Stimulated activated CD4-positive, alpha-beta T cell treated with anti-CD3 and anti-CD28 coated beads, Interleukin-4, amount 100 ng/mL, for 4 hours (primary cell): Measurements from ENCODE around the gene CCDC33.
A peak's percentile ranks its signal among the peaks of the same experiment; 100 is the strongest.

Experiments
- DNase-seq, 2 experiments: peaks; one replicate each; pipeline ENCODE4 v3.0.0-alpha.2; 2020

Gene CCDC33

GRCh38 chr15:74290645-74291044, 54.5 kb downstream of the CCDC33 start:
- no peak for DNase-seq

- DNase-seq = peak; percentile 15 to 61
Measured at GRCh38 chr15:74291101-74292071, 55.3 kb downstream of the CCDC33 start.

DNA sequence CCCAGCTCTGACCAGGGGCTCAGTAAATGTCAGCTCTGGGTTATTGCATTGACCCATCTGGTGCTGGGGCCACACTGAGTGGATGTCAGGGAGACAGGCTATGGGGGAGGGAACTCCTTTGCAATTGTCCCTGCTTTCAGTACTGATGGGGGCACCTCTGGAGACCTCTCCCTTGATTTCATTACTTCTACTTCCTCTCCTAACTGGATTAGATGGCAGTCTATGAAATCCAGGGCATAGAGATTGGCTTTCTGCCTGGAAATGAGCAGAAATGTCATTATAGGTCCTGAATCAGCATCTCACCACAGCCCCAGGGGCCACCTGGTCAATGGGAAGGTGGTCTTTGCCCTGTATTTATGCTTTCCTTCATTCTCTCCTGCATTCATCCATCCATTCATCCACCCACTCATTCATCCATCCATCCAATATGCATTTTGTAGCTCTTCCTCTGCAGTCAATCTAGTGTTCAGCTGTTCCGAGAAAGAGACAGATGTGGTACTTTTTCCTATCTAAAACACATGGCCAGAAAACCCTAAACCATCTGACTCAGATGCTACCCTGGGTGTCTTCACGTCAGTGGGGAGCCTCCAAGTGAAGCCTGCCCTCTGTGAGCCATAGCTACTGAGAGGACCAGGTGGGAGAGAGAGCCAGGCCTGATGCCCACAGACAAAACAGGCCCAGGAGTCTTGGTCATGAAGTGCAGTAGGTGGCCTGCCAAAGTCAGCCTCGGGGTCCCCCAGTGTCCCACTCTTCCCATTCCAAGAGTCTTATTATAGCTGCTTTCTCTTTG, 57.1 kb downstream of the CCDC33 start:
- DNase-seq = no peak

DNA sequence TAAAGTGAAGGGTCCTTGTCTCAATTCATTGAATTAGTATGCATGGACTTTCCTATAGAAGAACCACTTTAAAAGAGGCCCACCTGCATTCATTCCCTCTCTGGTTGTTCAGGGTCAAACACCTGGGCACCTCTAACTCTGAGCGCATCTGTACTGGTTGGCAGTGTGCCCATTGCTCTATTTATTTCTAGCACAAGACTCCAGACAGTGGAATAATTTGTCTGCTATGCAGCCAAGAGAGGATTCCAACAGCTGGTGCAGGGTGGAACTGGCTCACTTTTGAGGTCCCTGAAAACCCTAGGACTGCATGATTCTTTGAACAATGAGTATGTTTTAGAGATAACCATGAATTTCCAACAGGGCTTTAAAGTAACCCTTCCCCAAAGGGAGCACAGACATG, 57.9 kb downstream of the CCDC33 start:
- no peak for DNase-seq

DNA sequence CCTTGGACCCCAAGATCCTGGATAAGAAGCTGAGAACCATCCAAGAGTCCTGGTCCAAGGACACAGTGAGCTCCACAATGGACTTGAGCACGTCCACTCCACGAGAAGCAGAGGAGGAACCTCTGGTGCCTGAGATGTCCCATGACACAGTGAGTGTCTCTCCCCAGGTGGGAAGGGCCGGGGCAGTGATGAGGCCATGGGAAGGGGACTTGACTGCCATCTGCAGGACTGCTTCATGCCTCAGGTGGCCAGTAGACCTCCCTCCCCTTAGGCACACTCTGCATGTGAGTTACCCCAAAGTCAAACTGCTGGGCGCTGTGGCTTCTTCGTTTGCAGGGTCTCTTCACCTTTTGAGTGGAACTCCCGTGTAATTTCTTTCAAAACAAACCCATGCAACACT, 59.7 kb downstream of the CCDC33 start:
- no peak for DNase-seq

GRCh38 chr15:74297887-74298286, 61.8 kb downstream of the CCDC33 start:
- DNase-seq = no peak

DNA sequence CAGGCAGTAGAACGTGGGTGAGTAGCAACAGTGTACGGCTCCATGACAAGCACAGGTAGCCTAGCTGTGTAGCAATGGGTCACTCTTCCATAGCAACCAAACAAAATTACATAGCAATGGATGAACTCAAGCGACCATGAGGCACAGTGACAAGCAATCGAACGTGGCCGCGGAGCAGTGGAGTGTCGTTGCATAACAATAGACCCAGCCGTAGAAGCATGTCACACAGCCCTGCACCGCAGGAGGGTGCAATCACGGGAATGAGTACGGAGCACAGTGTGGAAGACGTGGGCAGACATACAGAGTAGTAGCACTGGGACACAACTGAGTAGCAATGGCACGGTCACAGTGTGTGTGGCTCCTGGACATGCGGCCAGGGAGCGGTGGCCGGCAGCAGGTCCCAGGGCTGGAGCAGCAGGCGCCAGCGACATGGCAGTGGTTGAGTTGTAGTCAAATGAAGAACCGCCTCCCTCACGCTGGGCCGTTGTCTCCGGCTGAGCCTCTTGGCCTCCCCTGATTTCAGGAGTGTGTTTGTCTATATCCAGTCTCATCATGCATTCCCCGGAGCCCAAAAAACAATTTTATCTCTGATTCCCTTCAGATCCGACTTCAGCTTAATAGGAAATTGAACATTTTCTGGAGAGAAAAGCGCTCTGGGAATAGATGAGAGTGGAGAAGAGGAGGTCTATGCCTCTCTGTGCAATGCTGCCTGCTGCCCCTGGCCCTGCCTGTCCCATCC, 64.1 kb downstream of the CCDC33 start:
- no peak for DNase-seq

GRCh38 chr15:74301583-74302361, 65.6 kb downstream of the CCDC33 start:
- DNase-seq = no peak

DNA sequence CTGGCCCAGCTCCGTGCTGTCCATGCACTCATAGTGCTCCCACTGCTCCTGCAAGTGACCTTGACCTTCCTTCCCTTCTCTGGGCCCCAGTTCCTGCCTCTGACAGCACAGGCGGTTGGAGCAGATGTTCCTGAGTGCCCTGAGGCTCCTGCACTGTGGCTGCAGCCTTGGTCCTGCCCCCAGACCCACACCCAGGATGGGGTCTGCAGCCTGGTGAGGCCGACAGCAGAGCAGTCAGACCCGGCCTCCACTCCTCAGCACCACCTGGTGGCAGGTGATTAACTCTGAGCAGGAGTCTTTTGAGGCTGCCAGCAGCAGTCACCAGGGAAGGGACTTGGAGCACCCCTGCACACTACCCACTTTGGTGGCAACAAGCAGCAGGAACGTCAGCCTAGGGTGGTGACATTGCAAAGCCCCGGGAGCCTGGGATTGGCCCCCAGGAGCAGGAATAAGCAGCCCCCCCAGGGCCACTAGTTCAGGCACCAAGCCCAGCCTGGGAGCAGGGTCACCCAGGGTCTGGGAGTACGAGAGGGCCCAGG, 66.8 kb downstream of the CCDC33 start:
- peak in 1 of 2 experiments; percentile 33 for DNase-seq

- no peak for DNase-seq
Measured at GRCh38 chr15:74303741-74304309, 67.7 kb downstream of the CCDC33 start.

- no peak for DNase-seq
Measured at GRCh38 chr15:74304431-74304830, 68.3 kb downstream of the CCDC33 start.

DNA sequence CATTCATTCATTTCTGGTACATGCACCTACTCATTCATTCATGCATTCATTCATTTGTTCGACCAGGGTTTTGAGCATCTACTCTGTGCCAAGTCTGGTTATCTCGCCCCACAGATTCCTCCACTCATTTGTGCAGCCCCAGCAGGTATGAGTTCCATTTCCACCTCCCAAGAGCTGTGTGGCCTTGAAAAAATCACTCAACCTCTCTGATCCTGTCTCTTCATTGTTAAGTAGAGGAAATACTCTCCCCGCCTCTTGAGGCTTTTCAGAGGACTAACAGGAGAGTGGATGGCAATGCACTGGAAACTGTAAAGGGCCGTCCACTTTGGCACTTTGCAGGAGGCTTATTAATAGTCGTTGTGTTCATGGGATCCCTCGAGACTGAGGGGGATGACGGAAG, 69.6 kb downstream of the CCDC33 start:
- no peak for DNase-seq

GRCh38 chr15:74306781-74307217, 70.7 kb downstream of the CCDC33 start:
- no peak for DNase-seq

DNA sequence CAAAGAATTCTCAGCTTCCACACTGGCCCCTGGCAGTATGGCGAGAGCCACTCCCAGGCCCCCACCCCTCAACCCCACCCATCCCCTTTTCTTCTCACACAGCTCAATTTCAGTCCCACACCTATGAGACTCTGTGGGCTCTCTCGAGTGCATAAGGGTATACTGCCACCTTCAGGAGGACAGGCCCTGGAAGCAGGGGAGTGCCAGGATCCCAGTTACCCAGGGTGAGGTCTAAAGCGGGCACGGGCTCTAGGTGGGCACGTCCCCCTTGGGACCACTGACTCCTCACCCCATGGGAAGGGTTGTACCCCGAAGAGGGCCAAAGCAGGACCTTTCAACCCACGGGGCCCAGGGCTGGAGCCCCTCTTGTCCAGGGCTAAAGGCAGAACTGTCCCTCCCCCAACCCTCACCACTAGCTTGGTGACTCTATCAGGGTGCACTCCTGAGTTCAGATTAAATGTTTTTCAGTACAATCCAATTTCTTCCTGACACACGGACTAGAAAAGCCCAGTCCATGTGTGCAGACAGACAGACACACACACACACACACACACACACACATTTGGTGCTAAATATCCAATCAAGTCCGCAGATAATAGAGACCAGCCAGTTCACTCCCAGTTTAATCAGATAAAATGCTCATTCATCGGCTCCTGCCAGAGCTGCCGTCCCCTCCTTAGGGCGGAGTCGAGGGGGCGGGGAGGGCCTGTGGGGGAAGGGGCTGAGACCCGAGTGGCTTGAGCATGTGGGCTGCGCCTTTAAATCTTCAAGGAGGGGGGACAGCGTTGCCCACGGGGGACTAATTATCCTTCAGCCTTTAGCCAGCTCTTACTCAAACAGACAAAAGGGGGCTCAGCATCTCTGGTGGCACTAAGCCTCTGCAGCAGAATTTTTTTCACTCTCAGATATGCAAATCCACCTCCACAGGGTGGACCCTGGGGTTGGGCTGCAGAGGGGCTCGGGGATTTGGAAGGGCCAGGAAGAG, 72.0 kb downstream of the CCDC33 start:
- no peak for DNase-seq

DNA sequence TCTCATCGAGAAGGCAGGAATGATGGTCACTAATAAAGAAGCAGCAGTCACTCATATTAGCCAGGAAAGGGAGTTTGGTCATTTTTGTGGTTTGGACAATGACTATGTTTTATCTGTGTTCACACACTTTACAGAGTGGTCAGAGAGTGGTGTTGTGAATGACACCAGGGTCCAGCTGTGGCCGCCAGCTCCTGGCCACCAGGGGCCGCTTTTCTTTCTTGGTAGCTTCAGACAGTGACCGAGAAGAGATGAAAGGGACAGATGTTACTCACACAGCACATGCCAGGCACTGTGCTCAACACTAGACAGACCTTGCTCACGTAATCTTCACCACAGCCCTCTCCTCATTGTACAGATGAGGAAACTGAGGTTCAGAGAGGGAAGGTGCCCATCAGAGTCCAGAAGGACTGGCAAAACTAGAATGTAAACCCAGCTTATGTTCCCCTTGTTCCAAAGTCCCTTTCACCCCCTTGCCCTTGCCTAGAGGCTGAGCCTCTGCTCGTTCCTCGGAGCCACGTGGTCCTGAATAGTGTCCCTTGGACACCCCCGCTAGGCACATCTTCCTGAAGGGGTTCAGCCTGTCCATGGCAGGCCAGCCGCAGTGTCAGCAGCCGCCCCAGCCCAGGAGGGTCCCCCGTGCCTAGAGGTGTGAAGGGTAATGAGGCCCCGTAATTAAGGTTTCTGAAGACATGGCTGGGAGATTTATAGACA, 75.8 kb downstream of the CCDC33 start:
- DNase-seq = no peak

DNA sequence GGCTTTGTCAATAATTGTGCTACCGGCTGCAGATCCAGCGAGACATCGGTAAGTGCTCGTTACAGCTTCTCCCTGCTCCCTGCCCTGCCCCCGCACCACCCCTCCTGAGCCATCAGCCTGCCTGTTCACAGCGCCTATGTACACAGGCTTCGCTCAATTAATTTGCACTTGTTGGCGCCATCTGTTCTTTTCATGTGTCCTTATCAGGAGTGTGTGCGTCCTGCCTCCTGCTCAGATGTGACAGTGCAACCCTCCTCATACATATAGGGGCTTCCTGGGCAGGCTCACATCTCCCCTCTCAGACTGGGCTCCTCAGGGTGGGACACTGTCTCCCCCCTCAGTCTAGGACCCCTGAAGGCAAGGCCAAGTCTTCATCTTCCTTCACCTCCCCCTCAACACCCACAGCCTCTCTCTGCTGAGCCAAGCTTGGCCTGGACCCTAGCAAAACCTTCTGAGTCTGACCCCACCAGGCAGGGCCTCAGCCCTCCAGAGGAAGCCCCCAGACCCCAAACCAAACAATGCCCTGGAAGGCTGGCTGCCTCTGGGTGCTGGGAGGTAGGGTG, 76.4 kb downstream of the CCDC33 start:
- DNase-seq = no peak

DNA sequence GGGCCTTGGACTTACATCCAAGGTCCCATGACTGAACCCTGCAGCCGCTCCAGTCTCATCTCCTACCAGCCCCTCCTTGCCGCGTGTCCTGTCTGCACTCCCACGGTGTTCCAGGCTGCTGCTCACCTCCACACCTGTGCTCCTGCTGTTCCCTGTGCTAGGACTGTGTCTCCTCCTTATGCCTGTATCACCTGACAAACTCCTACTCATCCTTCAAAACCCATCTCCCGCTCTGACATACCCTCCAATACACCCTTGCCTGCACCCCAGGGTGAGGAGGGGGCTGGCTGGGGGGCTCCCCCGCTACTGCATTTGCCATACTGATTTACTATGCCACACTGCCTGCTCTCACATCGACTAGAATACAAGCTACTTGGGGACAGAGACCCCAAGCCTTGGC, 77.8 kb downstream of the CCDC33 start:
- no peak for DNase-seq

- DNase-seq = peak in 1 of 2 experiments; percentile 4
Measured at GRCh38 chr15:74314795-74315438, 78.8 kb downstream of the CCDC33 start.

- DNase-seq = no peak
Measured at GRCh38 chr15:74315626-74316025, 79.5 kb downstream of the CCDC33 start.
